Stimulated activated CD8-positive, alpha-beta memory T cell treated with anti-CD3 and anti-CD28 coated beads, Interleukin-15, amount 100 ng/mL, for 48 hours (primary cell): ENCODE data around the gene TCHHL1.
"Not testable (repeated sequence)": the region's sequence is repeated elsewhere in the genome, so short reads cannot be mapped to it uniquely, and the experiment has no call there.

Experiments
- DNase-seq, 2 donors: peaks; one replicate each; pipeline ENCODE4 v3.0.0-alpha.2; 2020; ENCODE audit warnings: low read depth in 2 of 2

The TCHHL1 gene

DNA sequence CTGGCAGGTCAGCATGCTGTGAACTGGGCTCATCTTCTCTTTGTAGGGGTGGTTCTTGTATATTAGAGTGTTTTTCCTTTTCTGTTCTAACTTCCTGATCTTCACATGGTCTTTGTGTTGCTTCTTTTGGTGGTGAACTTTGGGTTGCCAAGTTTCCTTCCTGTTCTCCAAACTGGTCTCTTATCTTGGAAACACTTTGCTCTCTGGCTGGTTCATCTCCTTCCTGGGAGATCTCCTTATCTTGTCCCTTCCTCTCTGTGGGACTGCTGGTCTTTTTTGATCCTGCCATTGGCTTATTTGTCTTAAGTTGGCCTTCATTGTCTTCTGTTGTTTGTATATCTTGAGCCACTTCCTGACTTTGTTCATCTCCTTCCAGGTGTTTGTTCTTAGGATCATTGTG is 2.1 kb downstream of the TCHHL1 start:
- DNase-seq: no peak

DNA sequence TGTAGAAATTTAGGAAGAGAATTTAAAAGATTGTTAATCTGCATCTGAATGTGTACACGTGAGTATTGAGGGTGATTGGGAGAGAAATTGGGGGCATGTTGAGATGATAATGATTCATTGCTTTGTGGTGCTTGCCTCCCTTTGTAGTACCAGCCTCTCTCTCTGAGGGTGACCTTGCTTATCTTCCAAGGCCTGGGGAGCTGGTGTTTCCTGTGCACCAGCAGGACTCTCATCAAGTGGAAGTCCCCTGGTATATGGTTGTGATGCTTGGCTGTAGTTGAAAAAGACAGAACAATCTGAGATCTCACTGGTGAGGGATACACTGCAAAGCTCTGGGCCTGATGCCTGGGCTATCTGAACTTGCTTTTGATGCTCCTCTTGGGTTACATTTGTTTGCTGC is 4.0 kb downstream of the TCHHL1 start:
- DNase-seq: no peak

- not testable (repeated sequence) for DNase-seq
These were observed 7.8 kb downstream of the TCHHL1 start for GRCh38 chr1:152081026-152081425.

DNA sequence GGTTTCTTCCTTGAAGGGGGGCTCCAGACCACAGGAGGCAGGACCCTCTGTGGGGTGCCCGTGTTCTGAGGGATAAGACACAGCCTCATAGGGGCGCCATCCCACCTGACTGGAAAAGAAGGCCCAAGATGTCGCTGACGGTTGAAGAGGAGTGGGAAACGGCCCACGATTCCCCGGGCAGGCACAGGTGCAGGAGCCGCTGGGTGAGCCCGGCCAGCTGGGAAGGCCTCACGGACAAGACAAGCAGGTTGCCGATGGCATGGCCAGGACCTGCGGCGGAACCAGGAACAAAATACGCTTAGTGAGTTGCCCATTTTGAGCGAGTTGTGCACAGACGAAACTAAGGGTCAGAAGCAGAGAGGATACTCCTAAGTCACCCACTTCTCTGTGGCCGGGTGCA is 8.4 kb downstream of the TCHHL1 start:
- DNase-seq: not testable (repeated sequence)

DNA sequence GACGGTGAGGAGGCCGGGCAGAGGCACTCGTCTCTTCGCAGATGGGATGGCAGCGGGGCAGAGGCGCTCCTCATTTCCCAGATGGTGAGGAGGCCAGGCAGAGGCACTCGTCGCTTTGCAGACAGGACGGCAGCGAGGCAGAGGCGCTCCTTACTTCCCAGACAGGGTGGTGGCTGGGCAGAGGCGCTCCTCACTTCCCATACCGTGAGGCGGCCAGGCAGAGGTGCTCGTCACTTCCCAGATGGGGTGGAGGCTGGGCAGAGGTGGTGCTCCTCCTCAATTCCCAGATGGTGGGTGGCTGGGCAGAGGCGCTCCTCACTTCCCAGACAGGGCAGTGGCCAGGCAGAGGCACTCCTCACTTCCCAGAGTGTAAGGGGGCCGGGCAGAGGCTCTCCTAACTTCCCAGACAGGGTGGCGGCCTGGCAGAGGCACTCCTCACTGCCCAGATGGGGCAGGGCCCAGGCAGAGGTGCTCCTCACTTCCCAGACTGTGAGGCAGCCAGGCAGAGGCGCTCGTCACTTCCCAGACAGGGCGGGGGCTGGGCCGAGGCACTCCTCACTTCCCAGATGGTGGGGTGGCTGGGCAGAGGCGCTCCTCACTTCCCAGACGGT is 9.9 kb downstream of the TCHHL1 start:
- DNase-seq: no peak

DNA sequence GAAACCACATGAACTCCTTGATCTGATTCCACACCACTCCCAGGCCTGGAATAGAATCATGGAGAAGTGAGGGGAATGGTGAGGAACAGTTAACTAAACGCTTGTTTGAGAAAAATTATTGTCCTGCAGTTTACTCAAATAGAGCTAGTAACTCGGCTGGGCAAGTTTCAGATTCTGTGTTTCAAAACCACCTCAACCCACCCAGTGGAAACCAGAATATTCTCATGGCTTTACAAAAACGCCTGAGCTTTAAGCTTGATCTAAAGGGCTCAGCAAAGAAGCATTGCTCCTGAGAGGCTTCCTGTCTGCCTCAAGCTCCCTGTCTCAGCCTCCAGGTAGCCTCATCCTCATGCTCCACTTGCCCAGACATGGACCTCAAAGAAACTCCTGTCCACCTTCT is 16.6 kb downstream of the TCHHL1 start:
- DNase-seq: no peak

- no peak for DNase-seq
These were observed 17.7 kb downstream of the TCHHL1 start for GRCh38 chr1:152071123-152071522.

- DNase-seq: no peak
These were observed 20.9 kb downstream of the TCHHL1 start for GRCh38 chr1:152067929-152068328.

GRCh38 chr1:152067150-152067549 is 21.7 kb downstream of the TCHHL1 start:
- DNase-seq: no peak

- DNase-seq: no peak
These were observed 26.9 kb downstream of the TCHHL1 start for GRCh38 chr1:152061952-152062351.

DNA sequence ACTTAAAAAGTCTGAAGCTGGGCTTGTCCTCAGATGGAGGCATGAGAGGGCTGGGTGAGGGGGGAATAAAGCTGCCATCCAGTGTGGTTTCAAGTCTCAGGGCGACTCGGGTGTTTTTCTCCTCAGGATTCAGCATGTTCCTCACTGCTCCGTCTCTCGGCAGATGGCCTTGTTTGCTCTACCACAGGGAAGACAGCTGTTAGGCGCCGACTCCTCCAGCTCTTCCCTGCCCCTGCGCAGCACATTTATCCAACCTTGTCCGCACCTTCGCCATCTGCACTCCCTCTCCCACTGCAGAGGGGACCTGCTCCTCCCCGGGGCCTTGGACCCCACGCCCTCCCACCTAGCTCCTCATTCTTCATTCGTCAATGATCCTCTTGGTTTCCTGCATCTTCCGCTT is 35.5 kb downstream of the TCHHL1 start:
- no peak for DNase-seq

- DNase-seq: peak; percentile 58 to 61
These were observed 36.3 kb downstream of the TCHHL1 start for GRCh38 chr1:152052606-152053005.

- no peak for DNase-seq
These were observed 37.8 kb downstream of the TCHHL1 start for GRCh38 chr1:152050886-152051675.

DNA sequence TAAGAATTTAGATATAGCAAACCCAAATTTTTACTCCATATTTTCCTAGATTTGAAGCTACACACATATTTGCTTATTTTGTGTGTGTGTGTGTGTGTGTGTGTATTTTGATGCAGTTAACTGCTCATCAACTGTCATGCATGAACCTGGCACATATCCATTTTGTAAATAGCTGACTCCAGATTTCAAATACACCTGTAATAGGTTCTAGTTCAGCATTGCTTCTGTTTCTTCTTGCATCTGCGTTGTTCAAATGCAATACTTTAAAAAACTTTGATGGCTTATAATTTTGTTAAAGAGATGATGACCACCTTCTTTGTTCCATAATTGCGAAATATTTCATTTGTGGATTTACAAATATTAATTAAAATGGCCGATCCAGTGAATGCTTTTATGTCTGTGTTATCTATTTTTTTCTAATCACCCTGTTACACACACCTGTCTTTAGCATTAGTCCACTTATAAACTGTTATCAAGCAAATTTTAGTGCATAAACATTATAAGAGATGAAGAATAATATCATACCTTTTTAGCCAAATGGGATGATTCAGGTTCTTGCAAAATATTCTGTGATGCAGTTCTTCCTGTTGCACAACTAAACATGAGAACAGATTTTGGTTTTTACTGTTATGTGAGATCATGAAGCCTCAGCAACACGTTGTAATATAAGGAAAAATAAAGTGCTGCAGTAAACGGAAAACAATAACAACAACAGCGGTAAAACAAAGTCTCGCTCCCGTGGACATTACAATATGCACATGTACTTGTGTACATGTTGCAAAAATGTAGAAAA is 39.4 kb downstream of the TCHHL1 start:
- DNase-seq: no peak

- DNase-seq: peak; percentile 56 to 66
These were observed 40.4 kb downstream of the TCHHL1 start for GRCh38 chr1:152048416-152049009.

GRCh38 chr1:152047730-152048415 is 41.0 kb downstream of the TCHHL1 start:
- peak; percentile 84 to 87 for DNase-seq

- no peak for DNase-seq
These were observed 41.5 kb downstream of the TCHHL1 start for GRCh38 chr1:152047413-152047729.

- no peak for DNase-seq
These were observed 44.5 kb downstream of the TCHHL1 start for GRCh38 chr1:152044386-152044785.

DNA sequence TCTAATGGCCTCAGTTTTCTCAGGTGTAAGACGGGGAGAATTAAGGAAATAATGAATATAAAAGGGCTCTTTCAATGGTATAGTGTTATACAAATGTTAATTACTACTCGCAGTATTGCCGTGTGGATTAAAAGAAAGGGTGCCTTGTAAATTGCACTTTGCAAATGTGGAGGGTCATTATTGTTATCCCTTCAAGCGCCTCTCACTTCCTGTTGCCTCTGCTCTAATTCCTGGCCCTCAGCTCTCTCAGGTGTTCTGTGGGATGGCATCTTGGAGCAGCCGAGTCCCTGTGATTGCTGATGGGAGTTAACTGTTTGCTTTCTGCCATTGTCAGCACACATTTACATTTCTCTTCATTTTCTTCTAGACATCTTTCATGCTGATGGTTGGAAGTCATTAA is 45.0 kb downstream of the TCHHL1 start:
- no peak for DNase-seq

- no peak for DNase-seq
These were observed 46.8 kb downstream of the TCHHL1 start for GRCh38 chr1:152042030-152042429.

DNA sequence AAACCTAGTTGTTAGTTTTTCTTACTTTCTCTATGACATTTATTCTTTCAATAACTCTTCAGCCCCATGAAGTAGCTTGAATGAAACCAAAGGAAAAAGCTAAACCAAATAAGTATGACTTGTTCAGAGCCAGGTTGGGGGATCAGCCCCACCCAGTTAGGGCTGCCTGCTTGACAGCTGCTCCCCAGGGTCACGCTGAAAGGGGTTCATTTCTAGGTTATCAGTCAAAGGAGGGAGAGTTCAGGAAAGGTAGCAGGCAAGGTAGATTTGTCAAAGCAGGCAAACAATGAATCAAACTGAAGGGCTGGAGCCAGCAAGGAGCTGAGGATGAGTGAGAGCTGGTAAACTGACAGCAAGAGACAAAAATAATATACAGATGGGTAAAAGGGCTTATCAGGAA is 49.0 kb downstream of the TCHHL1 start:
- no peak for DNase-seq

GRCh38 chr1:152039461-152039860 is 49.4 kb downstream of the TCHHL1 start:
- no peak for DNase-seq
